OCI-LY1 (cell line): ENCODE measurements around the gene AKT1.

Source experiments
- H2AFZ ChIP-seq: fragments of 200-600 bp; sonication (generic), shearing (Covaris generic); 2 replicates; pipeline ENCODE4 v1.6.0; 2014; ENCODE audit warnings: antibody characterized with exemption, mild to moderate bottlenecking, low read length
- H3F3A ChIP-seq: fragments of 200-600 bp; sonication (generic), shearing (Covaris generic); 2 replicates; pipeline ENCODE4 v1.6.0; 2014; ENCODE audit warnings: mild to moderate bottlenecking, antibody characterized with exemption, low read length, moderate library complexity; ENCODE audit not compliant: insufficient read depth
- H3K27ac ChIP-seq: fragments of 200-600 bp; sonication (generic); 2 replicates; pipeline ENCODE4 v1.5.1; 2014; ENCODE audit warnings: low read length, mixed run types, mild to moderate bottlenecking, low read depth; ENCODE audit not compliant: poor library complexity, severe bottlenecking
- H3K27me3 ChIP-seq: fragments of 200-600 bp; sonication (generic); 2 replicates; pipeline ENCODE4 v1.6.0; 2014; ENCODE audit warnings: antibody characterized with exemption, mild to moderate bottlenecking, low read length, moderate library complexity; ENCODE audit not compliant: insufficient read depth
- H3K36me3 ChIP-seq: fragments of 200-600 bp; sonication (generic); 2 replicates; pipeline ENCODE4 v1.6.1; 2014; ENCODE audit warnings: mild to moderate bottlenecking, antibody characterized with exemption, low read length, moderate library complexity, mixed read lengths; ENCODE audit not compliant: insufficient read depth
- H3K4me1 ChIP-seq: fragments of 200-600 bp; sonication (generic); 2 replicates; pipeline ENCODE4 v1.5.1; 2014; ENCODE audit warnings: mild to moderate bottlenecking, low read length, moderate library complexity; ENCODE audit not compliant: insufficient read depth, severe bottlenecking
- H3K4me2 ChIP-seq: fragments of 200-600 bp; sonication (generic), shearing (Covaris generic); 2 replicates; pipeline ENCODE4 v1.6.1; 2014; ENCODE audit warnings: low read length
- H3K4me3 ChIP-seq: fragments of 200-600 bp; sonication (generic); 2 replicates; pipeline ENCODE4 v1.5.1; 2014; ENCODE audit warnings: low read length, low read depth, mild to moderate bottlenecking, mixed read lengths; ENCODE audit not compliant: poor library complexity, severe bottlenecking
- H3K79me2 ChIP-seq: fragments of 200-600 bp; shearing (Covaris generic); 2 replicates; pipeline ENCODE4 v1.6.1; 2016; ENCODE audit warnings: mixed run types, low read length, mixed read lengths; ENCODE audit not compliant: insufficient read depth
- H3K9ac ChIP-seq: fragments of 200-600 bp; sonication (generic), shearing (Covaris generic); 2 replicates; pipeline ENCODE4 v1.6.1; 2014; ENCODE audit warnings: mild to moderate bottlenecking, low read length, mixed read lengths
- H3K9me2 ChIP-seq: fragments of 200-600 bp; sonication (generic), shearing (Covaris generic); 2 replicates; pipeline ENCODE4 v1.6.1; 2014; ENCODE audit warnings: low read depth, mild to moderate bottlenecking, low read length, mixed read lengths
- H3K9me3 ChIP-seq: fragments of 200-600 bp; shearing (Covaris generic); 2 replicates; pipeline ENCODE4 v1.6.1; 2014; ENCODE audit warnings: low read length, mixed read lengths
- H4K20me1 ChIP-seq: fragments of 200-600 bp; sonication (generic), shearing (Covaris generic); 2 replicates; pipeline ENCODE4 v1.6.0; 2016; ENCODE audit warnings: mild to moderate bottlenecking, low read length; ENCODE audit not compliant: insufficient read depth
- CTCF ChIP-seq: fragments of 200-600 bp; sonication (generic), shearing (Covaris generic); IDR thresholded peaks from 2 replicates; pipeline ENCODE4 v1.5.1; 2017; ENCODE audit warnings: mild to moderate bottlenecking, antibody characterized with exemption, low read length, moderate library complexity, mixed read lengths
- EZH2 ChIP-seq: fragments of 200-600 bp; sonication (generic), shearing (Covaris generic); IDR thresholded peaks from 2 replicates; pipeline ENCODE4 v1.8.0; 2017; ENCODE audit warnings: borderline replicate concordance, mixed run types, mild to moderate bottlenecking, antibody characterized with exemption, low read length, moderate library complexity, mixed read lengths

The AKT1 gene

GRCh38 chr14:104784218-104784568 lies 11.4 kb downstream of the AKT1 start:
- Histone ChIP-seq H3K4me3 (no peak overlapping the region), H3K4me2 (no peak overlapping the region), H4K20me1 (no peaks in the 10 kb centered on the region), H3K27me3 (no peaks in the 10 kb centered on the region), H3F3A (no peaks in the 10 kb centered on the region), H3K27ac (no peak overlapping the region), H3K4me1 (no peaks in the 10 kb centered on the region), H3K9ac (no peak overlapping the region), H2AFZ (no peak overlapping the region), H3K79me2 (no peaks in the 10 kb centered on the region), H3K9me3 (no peaks in the 10 kb centered on the region), H3K9me2 (no peaks in the 10 kb centered on the region), H3K36me3 (peaks cover 3% of the 10 kb centered on the region; the same call in 1 of the 2 replicates)
- no peak for TF ChIP-seq CTCF
- no peak for TF ChIP-seq EZH2

GRCh38 chr14:104783484-104784217 lies 11.9 kb downstream of the AKT1 start:
- no peaks in the 10 kb centered on the region for H3K27me3 ChIP-seq
- H3F3A ChIP-seq, result no peaks in the 10 kb centered on the region
- no peaks in the 10 kb centered on the region for H3K9me2 ChIP-seq
- H3K9me3 ChIP-seq, result no peaks in the 10 kb centered on the region
- H3K4me1 ChIP-seq, result no peaks in the 10 kb centered on the region
- no peak overlapping the region for H3K4me2 ChIP-seq
- TF ChIP-seq CTCF (no peak), EZH2 (no peak)
- no peak overlapping the region for H2AFZ ChIP-seq
- no peaks in the 10 kb centered on the region for H3K79me2 ChIP-seq
- no peak overlapping the region for H3K9ac ChIP-seq
- H3K27ac ChIP-seq, result no peak overlapping the region
- H4K20me1 ChIP-seq, result no peaks in the 10 kb centered on the region
- H3K4me3 ChIP-seq, result no peak overlapping the region
- peaks cover 4% of the 10 kb centered on the region; the same call in 1 of the 2 replicates for H3K36me3 ChIP-seq

GRCh38 chr14:104782808-104783139 lies 12.8 kb downstream of the AKT1 start:
- peaks cover 4% of the 10 kb centered on the region; the same call in 1 of the 2 replicates for H3K36me3 ChIP-seq
- H3K9me2 ChIP-seq, result no peaks in the 10 kb centered on the region
- H3F3A ChIP-seq, result no peaks in the 10 kb centered on the region
- H3K27me3 ChIP-seq, result no peaks in the 10 kb centered on the region
- H3K27ac ChIP-seq, result no peak overlapping the region
- H3K79me2 ChIP-seq, result no peaks in the 10 kb centered on the region
- H3K4me1 ChIP-seq, result no peaks in the 10 kb centered on the region
- H3K4me3 ChIP-seq, result no peak overlapping the region
- H3K9ac ChIP-seq, result no peak overlapping the region
- H2AFZ ChIP-seq, result no peak overlapping the region
- H4K20me1 ChIP-seq, result no peaks in the 10 kb centered on the region
- TF ChIP-seq CTCF, result no peak
- no peaks in the 10 kb centered on the region for H3K9me3 ChIP-seq
- H3K4me2 ChIP-seq, result no peak overlapping the region
